Erythroblast (primary cell): ENCODE results near the gene XRCC3.

Source experiments
- DNase-seq, 2 experiments: peaks; one replicate each; lab custom pipeline; 2025; lab: John Stamatoyannopoulos, UW
- GATA1 ChIP-seq: IDR thresholded peaks from 2 replicates; pipeline ENCODE4 v1.6.1; 2011; ENCODE audit warnings: low read depth, mild to moderate bottlenecking, control low read depth, low read length, moderate library complexity
- POLR2A ChIP-seq: IDR thresholded peaks from 2 replicates; pipeline ENCODE4 v1.6.1; 2011; ENCODE audit warnings: mild to moderate bottlenecking, low read length

Gene XRCC3

DNA sequence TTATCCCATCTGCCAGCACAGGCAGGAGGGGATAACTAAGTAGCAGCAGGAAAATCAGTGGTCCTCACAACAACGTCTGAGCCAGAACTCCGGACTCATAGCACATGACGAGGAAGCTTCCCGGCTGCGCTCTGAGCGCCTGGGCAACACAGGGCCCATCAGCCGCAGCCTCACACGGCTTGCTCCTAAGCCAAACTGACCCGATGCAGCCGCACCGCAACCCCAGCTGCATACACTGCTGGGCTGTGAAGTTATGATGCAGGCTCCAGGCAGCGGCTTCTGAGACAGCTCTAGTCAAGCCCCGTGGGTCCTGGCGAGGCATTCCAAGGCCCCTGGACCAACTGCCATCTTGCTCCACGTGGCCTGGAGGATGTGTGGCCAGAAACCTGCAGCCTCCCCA, 28.4 kb upstream of the XRCC3 start:
- no peak for DNase-seq
- no peak for TF ChIP-seq POLR2A
- no peak for TF ChIP-seq GATA1

DNA sequence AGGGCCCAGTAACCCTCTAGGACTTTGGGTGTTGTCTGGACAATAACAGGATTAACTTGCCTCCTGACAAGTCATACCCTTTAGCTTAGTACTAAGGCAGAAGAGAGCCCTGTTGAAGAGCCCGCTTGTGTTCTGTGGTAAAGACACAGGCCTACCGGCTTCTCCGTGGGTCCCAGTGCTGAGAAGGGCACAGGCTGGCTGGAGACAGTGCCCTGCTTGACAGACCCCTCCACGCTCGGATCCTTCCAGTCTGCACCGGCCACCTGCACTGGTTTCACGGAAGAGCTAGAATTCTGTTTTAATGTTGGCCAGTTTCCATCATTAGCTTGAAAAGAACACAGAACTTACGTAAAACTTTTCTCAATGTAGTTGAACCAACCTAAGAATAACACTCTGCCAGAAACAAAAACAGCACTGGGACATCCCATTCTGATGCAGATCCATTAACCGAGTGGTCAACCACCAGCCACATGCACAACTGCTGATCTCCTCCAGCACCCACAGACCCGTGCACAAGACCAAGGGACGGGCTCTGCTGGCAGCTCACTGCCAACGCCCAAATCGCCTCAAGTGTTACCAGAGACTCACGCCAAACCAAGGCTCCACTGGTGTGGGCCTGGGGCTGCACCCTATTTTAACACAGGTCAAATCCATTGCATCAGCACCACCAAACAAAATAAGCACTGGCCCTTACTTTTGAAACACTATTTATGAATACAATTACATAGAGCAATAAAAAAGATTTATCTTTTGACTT, 27.4 kb upstream of the XRCC3 start:
- no peak for DNase-seq
- TF ChIP-seq POLR2A (no peak), GATA1 (no peak)

GRCh38 chr14:103741876-103742275, 26.6 kb upstream of the XRCC3 start:
- TF ChIP-seq POLR2A (no peak), GATA1 (no peak)
- DNase-seq = no peak

DNA sequence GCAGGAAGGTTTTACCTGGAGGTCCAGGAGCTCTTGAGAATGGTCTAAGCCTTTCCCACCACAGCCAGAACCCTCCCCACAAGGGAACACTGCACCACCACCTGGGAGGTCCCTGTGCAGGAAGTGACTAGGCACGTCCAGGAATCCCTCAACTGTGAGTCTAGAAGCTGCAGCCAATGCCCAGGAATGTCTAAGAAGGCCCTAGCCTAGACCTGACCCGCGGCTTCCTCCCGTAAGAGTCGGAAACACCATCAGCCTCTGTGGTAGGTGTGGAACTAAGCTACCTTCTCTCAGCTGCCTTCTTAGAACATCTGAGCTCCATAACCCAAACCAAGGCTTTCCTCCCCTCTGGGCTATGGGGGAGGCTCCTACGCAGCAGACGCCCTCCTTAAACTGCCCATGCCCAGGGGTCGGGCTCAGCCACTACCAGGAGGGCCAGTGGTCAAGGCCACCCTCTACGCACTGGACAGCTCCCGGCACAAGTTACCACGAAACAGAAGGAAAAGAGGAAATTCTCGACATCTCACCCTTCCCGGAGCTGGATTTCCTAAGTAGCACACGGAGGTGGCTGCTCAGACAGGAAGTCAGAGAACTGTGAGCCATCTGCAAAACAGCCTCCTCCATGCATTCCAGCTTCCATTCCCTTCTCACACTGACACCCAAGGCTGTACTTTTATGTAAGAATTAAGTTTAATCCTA, 25.9 kb upstream of the XRCC3 start:
- no peak for DNase-seq
- no peak for TF ChIP-seq GATA1
- no peak for TF ChIP-seq POLR2A

- TF ChIP-seq POLR2A (no peak), GATA1 (no peak)
- DNase-seq = no peak
Observed at GRCh38 chr14:103739793-103740501, 24.7 kb upstream of the XRCC3 start.

GRCh38 chr14:103739466-103739792, 24.2 kb upstream of the XRCC3 start:
- no peak for TF ChIP-seq POLR2A
- TF ChIP-seq GATA1 = no peak
- DNase-seq = no peak

DNA sequence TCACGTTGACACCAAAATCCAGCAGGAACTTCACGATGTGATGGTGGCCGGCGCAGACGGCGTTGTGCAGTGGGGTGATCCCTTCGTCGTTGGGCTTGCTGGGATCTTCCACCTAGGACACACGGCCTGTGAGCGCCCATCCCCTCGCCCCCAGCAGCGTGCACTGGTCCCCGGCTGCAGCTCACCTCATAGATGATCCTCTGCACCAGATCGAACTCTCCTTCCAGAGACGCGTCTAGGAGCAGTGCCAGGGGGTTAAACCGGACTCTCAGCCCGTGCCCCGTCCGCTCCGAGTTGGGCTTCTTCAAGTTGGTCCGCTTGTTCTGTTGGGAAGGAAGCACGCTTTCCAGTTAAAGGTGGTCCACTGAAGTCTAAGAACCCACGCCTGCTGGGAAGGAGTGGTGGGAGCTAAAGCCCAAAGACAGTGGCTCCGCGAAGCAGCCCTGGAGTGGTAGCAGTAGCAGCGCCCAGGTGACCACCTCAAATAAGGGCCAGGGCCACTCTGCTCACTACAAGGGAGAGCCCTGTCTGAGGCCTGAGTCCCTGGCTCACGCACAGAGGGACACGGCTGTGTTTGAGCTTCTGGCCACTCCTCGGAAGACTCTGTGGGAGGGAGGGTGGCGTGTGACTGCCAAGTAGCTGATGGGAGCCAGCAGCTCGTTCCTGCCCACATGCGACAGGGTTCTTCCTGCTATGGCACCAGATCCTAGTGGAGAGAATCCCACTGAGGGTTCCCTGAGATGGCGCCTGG, 23.6 kb upstream of the XRCC3 start:
- DNase-seq = no peak
- no peak for TF ChIP-seq POLR2A
- TF ChIP-seq GATA1 = no peak

DNA sequence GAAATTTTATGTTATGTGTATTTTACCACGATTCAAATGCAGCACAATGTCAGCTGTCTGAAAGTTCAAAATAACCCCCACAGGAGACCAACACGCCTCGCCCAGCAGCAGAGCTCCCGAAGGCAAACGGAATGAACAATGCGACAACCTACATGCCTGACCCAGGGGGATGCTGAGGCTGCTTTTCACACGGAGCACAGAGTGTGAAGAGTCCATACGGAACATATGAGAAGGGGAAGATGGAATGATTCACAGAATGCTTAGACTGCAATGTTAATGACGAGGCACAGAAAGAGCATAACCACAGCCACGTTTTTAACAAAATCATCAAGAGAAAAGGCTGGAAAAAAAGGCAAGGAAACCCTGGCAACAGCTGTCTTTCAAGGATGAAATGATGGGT, 22.9 kb upstream of the XRCC3 start:
- no peak for TF ChIP-seq GATA1
- TF ChIP-seq POLR2A = no peak
- no peak for DNase-seq

- TF ChIP-seq POLR2A = no peak
- no peak for DNase-seq
Observed at GRCh38 chr14:103737432-103738045, 22.3 kb upstream of the XRCC3 start.

DNA sequence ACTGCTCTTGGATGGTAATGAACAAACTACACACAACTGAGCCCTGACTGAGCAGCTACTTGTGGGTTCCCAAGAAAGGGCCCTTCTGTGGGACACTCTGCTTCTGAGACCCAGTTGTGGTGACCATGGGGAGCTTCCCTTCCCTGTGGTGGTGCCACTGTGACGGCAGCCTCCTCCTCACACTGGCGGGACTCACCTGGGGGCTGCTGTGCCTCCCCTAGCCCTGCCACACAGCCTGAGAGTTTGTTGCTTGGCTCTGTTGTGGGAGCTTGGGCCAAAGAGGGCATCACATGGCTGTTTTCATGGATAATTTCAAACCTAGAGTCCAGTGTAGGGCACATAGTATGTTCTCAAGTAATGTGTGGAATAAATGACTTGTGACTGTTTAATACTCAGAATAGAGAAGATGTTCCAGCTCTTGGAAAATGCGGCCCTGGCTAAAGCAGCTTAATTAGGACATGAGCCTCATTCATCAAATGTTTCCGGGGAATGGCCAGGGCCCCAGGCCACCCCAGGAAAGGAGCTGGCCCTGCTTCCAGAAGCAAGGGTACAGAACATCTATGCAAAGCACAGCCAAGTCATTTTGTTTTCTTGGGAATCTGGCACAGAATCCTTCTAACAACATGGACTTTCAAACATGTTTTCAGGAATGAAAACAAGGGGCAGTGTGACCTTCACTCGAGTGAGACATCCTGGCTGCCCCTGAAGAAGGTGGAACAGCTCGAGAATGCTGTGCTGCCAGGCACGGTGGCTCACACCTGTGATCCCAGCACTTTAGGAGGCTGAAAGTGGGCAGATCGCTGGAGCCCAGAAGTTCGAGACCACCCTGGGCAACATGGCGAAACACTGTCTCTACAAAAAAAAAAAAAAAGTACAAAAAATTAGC, 21.5 kb upstream of the XRCC3 start:
- TF ChIP-seq GATA1 = no peak
- no peak for TF ChIP-seq POLR2A
- DNase-seq = no peak

- DNase-seq = no peak
- TF ChIP-seq POLR2A (no peak), GATA1 (no peak)
Observed at GRCh38 chr14:103735815-103736545, 20.7 kb upstream of the XRCC3 start.

GRCh38 chr14:103735439-103735814, 20.2 kb upstream of the XRCC3 start:
- no peak for TF ChIP-seq POLR2A
- TF ChIP-seq GATA1 = no peak
- no peak for DNase-seq
